Ishikawa (cell line): ENCODE data around the gene KIF6.

Source experiments
- EP300 ChIP-seq: IDR thresholded peaks from 2 replicates; pipeline ENCODE4 v1.6.1; 2012; ENCODE audit warnings: borderline replicate concordance
- FOXM1 ChIP-seq: IDR thresholded peaks from 2 replicates; pipeline ENCODE4 v1.6.1; 2012; ENCODE audit warnings: low read depth, borderline replicate concordance
- NFIC ChIP-seq: IDR thresholded peaks from 2 replicates; pipeline ENCODE4 v1.6.1; 2012
- RAD21 ChIP-seq: IDR thresholded peaks from 2 replicates; pipeline ENCODE4 v1.6.1; 2012; ENCODE audit warnings: low read depth
- TF ChIP-seq, protein P1 (sequence below): IDR thresholded peaks from 2 replicates; pipeline ENCODE4 v1.6.1; 2012
- TF ChIP-seq, protein P2 (sequence below): IDR thresholded peaks from 2 replicates; pipeline ENCODE4 v1.6.1; 2012; ENCODE audit warnings: low read depth, mild to moderate bottlenecking

DNA sequence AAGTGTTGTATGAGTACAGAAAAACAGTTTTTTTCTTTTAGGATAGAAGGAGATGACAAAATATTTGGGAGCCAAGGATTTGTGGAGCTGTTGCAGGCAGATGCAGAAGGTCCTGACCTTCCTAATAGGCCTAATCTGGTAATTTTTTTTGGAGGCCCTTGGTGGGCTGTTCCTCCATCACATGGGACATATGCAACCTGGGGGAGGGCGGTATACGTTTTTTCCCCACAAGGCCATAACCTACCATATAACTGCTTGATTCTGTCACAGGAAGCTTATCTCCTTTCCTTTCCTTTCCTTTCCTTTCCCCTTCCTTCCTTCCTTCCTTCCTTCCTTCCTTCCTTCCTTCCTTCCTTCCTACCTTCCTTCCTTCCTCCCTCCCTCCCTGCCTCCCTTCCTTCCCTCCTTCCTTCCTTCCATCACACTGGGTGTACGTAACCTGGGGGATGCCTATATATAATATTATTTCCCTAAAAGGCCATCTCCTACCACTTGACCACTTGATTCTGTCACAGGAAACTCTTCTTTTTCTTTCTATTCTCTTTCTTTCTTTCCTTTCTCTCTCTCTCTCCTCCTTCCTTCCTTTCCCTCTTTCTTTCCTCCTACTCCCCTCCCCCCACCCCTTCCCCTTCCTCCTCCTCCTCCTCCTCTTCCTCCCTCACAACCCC, 217.7 kb downstream of the KIF6 start:
- TF ChIP-seq RAD21 (no peak), NFIC (no peak), FOXM1 (no peak), EP300 (no peak)
- TF ChIP-seq, protein P1, sequence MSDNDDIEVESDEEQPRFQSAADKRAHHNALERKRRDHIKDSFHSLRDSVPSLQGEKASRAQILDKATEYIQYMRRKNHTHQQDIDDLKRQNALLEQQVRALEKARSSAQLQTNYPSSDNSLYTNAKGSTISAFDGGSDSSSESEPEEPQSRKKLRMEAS = no peak
- TF ChIP-seq, protein P2, sequence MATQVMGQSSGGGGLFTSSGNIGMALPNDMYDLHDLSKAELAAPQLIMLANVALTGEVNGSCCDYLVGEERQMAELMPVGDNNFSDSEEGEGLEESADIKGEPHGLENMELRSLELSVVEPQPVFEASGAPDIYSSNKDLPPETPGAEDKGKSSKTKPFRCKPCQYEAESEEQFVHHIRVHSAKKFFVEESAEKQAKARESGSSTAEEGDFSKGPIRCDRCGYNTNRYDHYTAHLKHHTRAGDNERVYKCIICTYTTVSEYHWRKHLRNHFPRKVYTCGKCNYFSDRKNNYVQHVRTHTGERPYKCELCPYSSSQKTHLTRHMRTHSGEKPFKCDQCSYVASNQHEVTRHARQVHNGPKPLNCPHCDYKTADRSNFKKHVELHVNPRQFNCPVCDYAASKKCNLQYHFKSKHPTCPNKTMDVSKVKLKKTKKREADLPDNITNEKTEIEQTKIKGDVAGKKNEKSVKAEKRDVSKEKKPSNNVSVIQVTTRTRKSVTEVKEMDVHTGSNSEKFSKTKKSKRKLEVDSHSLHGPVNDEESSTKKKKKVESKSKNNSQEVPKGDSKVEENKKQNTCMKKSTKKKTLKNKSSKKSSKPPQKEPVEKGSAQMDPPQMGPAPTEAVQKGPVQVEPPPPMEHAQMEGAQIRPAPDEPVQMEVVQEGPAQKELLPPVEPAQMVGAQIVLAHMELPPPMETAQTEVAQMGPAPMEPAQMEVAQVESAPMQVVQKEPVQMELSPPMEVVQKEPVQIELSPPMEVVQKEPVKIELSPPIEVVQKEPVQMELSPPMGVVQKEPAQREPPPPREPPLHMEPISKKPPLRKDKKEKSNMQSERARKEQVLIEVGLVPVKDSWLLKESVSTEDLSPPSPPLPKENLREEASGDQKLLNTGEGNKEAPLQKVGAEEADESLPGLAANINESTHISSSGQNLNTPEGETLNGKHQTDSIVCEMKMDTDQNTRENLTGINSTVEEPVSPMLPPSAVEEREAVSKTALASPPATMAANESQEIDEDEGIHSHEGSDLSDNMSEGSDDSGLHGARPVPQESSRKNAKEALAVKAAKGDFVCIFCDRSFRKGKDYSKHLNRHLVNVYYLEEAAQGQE = no peak
